Endothelial cell (in vitro differentiated cells): ENCODE measurements around the gene RNASE9. TPM values are rescaled to one million over a fixed set of nuclear protein-coding genes. Genes with fewer than 3 reads are reported as not detected.

Source experiments
- DNase-seq: peaks from one replicate; pipeline ENCODE4 v3.0.0; 2021; ENCODE audit warnings: low spot score
- H3K27ac Mint-ChIP-seq: one replicate; pipeline ENCODE4 v1.8.0; 2021; ENCODE audit warnings: mixed read lengths, inconsistent platforms; ENCODE audit not compliant: unreplicated experiment
- H3K27me3 Mint-ChIP-seq: one replicate; pipeline ENCODE4 v1.8.0; 2021; ENCODE audit warnings: mild to moderate bottlenecking, moderate library complexity, mixed read lengths, inconsistent platforms; ENCODE audit not compliant: unreplicated experiment
- H3K36me3 Mint-ChIP-seq: one replicate; pipeline ENCODE4 v1.8.0; 2021; ENCODE audit warnings: mild to moderate bottlenecking, low read depth, mixed read lengths, inconsistent platforms; ENCODE audit not compliant: unreplicated experiment
- H3K4me1 Mint-ChIP-seq: one replicate; pipeline ENCODE4 v1.8.0; 2021; ENCODE audit warnings: mild to moderate bottlenecking, mixed read lengths, inconsistent platforms; ENCODE audit not compliant: unreplicated experiment
- H3K4me3 Mint-ChIP-seq: one replicate; pipeline ENCODE4 v1.8.0; 2021; ENCODE audit warnings: mild to moderate bottlenecking, mixed read lengths, inconsistent platforms; ENCODE audit not compliant: unreplicated experiment
- H3K9me3 Mint-ChIP-seq: one replicate; pipeline ENCODE4 v1.8.0; 2021; ENCODE audit warnings: mixed read lengths, inconsistent platforms; ENCODE audit not compliant: unreplicated experiment
- CTCF ChIP-seq: fragments of 200-600 bp; sonication (generic); IDR thresholded peaks from one replicate; pipeline ENCODE4 v1.5.0; 2021; ENCODE audit warnings: antibody characterized with exemption; ENCODE audit not compliant: unreplicated experiment
- total RNA-seq: library from RNA; stranded (reverse); fragmentation: NEBNext Ultra II Directional; extraction: Animal tissue kit (Norgen Biotek cat#: 25700); gene quantifications from one replicate; pipeline ENCODE4 v1.2.1, GENCODE V29; 2021; ENCODE audit not compliant: unreplicated experiment

RNASE9 gene
- total RNA-seq, 1 donor from 2014 or later: not detected

GRCh38 chr14:20587489-20588154 is 26.8 kb upstream of the RNASE9 start, which contains the start of gene RNASE11:
RNASE11 (minus strand) TSS chr14:20588001.
- no peaks in the 10 kb centered on the region for H3K27me3 Mint-ChIP-seq

GRCh38 chr14:20583908-20584307 is 23.1 kb upstream of the RNASE9 start:
- Mint-ChIP-seq H3K9me3 (no peaks in the 10 kb centered on the region), H3K4me3 (no peak overlapping the region), H3K27me3 (no peaks in the 10 kb centered on the region), H3K36me3 (no peaks in the 10 kb centered on the region), H3K27ac (no peak overlapping the region), H3K4me1 (peaks cover 21% of the 10 kb centered on the region)
- no peak for TF ChIP-seq CTCF
- DNase-seq: no peak

More at GRCh38 chr14:20587489-20588154, 26.8 kb upstream of the RNASE9 start, which contains the start of gene RNASE11:
- H3K4me1 Mint-ChIP-seq: peaks cover 17% of the 10 kb centered on the region
- H3K9me3 Mint-ChIP-seq: no peaks in the 10 kb centered on the region
- H3K36me3 Mint-ChIP-seq: no peaks in the 10 kb centered on the region
- TF ChIP-seq CTCF: no peak
- DNase-seq: no peak
- H3K4me3 Mint-ChIP-seq: no peak within 1 kb of the TSS
- H3K27ac Mint-ChIP-seq: no peak within 1 kb of the TSS

GRCh38 chr14:20583142-20583541 is 22.3 kb upstream of the RNASE9 start:
- no peak overlapping the region for H3K27ac Mint-ChIP-seq
- H3K36me3 Mint-ChIP-seq: no peaks in the 10 kb centered on the region
- TF ChIP-seq CTCF: no peak
- H3K27me3 Mint-ChIP-seq: no peaks in the 10 kb centered on the region
- no peak overlapping the region for H3K4me3 Mint-ChIP-seq
- H3K9me3 Mint-ChIP-seq: no peaks in the 10 kb centered on the region
- DNase-seq: no peak
- peaks cover 23% of the 10 kb centered on the region for H3K4me1 Mint-ChIP-seq

GRCh38 chr14:20580242-20580641 is 19.4 kb upstream of the RNASE9 start:
- no peak overlapping the region for H3K4me3 Mint-ChIP-seq
- no peaks in the 10 kb centered on the region for H3K9me3 Mint-ChIP-seq
- TF ChIP-seq CTCF: no peak
- no peak for DNase-seq
- H3K27ac Mint-ChIP-seq: no peak overlapping the region
- peaks cover 17% of the 10 kb centered on the region for H3K4me1 Mint-ChIP-seq
- no peaks in the 10 kb centered on the region for H3K36me3 Mint-ChIP-seq
- H3K27me3 Mint-ChIP-seq: no peaks in the 10 kb centered on the region

GRCh38 chr14:20578784-20579502 is 18.1 kb upstream of the RNASE9 start:
- no peaks in the 10 kb centered on the region for H3K36me3 Mint-ChIP-seq
- no peak overlapping the region for H3K4me3 Mint-ChIP-seq
- DNase-seq: no peak
- H3K27me3 Mint-ChIP-seq: no peaks in the 10 kb centered on the region
- no peaks in the 10 kb centered on the region for H3K9me3 Mint-ChIP-seq
- no peak overlapping the region for H3K27ac Mint-ChIP-seq
- peaks cover 17% of the 10 kb centered on the region for H3K4me1 Mint-ChIP-seq
- no peak for TF ChIP-seq CTCF
